ENCODE measurements around the gene TEX10. TPM values are rescaled to one million over a fixed set of nuclear protein-coding genes. Genes with fewer than 3 reads are reported as not detected.

The TEX10 gene
- total and polyA plus RNA-seq, 2 donors (not counting 3 experiments of a cell fraction or from before 2014, with no cell fraction given): 13.6 to 21.2 TPM

GRCh38 chr9:100346836-100347235 lies 5.9 kb downstream of the TEX10 start:
- BruUV-seq (replicated peaks): no TSS peak
- Histone ChIP-seq H3K4me3 (replicated peaks in 1 of 3; ENCODE audit: insufficient read depth in 1 of 3, low read depth in 1 of 3, low read length in 3 of 3) (no peak overlapping the region), H3K9me3 (replicated peaks; ENCODE audit: control insufficient read depth, insufficient read depth, low read length) (no peaks in the 10 kb centered on the region), H3K4me1 (ENCODE audit: control insufficient read depth, extremely low read depth, insufficient read depth, low read length) (peaks cover 4% of the 10 kb centered on the region), H3K27ac (ENCODE audit: insufficient read depth, low read depth, low read length) (no peak overlapping the region), H4K20me1 (replicated peaks; ENCODE audit: control insufficient read depth, extremely low read depth, insufficient read depth, low read length) (peaks cover 2% of the 10 kb centered on the region), H2AFZ (ENCODE audit: low read depth, low read length) (no peak overlapping the region), H3K4me2 (ENCODE audit: insufficient read depth, low read length) (no peak overlapping the region), H3K36me3 (ENCODE audit: control insufficient read depth in 2 of 2, extremely low read depth in 1 of 2, insufficient read depth in 2 of 2, low read length in 2 of 2) (peaks cover 4 to 14% of the 10 kb centered on the region in 2 experiments), H3K27me3 (ENCODE audit: control insufficient read depth in 2 of 2, insufficient read depth in 2 of 2, low read length in 2 of 2) (no peaks in the 10 kb centered on the region), H3K9me1 (replicated peaks; ENCODE audit: control insufficient read depth, extremely low read depth, insufficient read depth, low read length) (no peaks in the 10 kb centered on the region), H3K79me2 (ENCODE audit: control insufficient read depth, insufficient read depth, low read length) (peaks cover 87% of the 10 kb centered on the region), H3K9ac (replicated peaks; ENCODE audit: extremely low read depth, insufficient read depth, low read length) (no peak overlapping the region)
- intact Hi-C loops (cut with micrococcal nuclease) (no loop called here), dilution Hi-C loops (cut with MboI; ENCODE audit: extremely low pct_ligation_motif_present, low sequenced_read_pairs) (loop anchor here (25.0 kb wide), 1 partner anchor 90 kb away; the partner anchor contains the start of gene MSANTD3)
- ChIA-PET POLR2A (no interaction called here), CTCF (interaction anchor here (1.9 kb wide), 1 partner anchor 10 kb away, joined by 5 read pairs; no protein-coding TSS in a partner anchor)
- TF ChIP-seq CTCF (IDR thresholded peaks at IDR 0.05; ENCODE audit: extremely low read depth in 1 of 2, insufficient read depth in 1 of 2, low read depth in 1 of 2, low read length in 2 of 2) (no peak), GATA2 (IDR thresholded peaks at IDR 0.05; ENCODE audit: insufficient read depth, insufficient read length, low read depth, low read length) (no peak), MYC (IDR thresholded peaks at IDR 0.05; ENCODE audit: low read depth, low read length) (no peak), JUN (IDR thresholded peaks at IDR 0.05; ENCODE audit: borderline replicate concordance, insufficient read depth, insufficient read length, low read depth) (no peak), POLR2AphosphoS5 (IDR thresholded peaks at IDR 0.05; ENCODE audit: insufficient read depth, low read depth, low read length) (no peak), POLR2A (IDR thresholded peaks at IDR 0.05; ENCODE audit: low read depth, low read length) (no peak), EZH2 (IDR thresholded peaks at IDR 0.05; ENCODE audit: borderline replicate concordance, low read depth, low read length, severe bottlenecking) (no peak), FOS (IDR thresholded peaks at IDR 0.05; ENCODE audit: borderline replicate concordance, insufficient read depth, low read length) (no peak)
- TF ChIP-seq, protein P1, sequence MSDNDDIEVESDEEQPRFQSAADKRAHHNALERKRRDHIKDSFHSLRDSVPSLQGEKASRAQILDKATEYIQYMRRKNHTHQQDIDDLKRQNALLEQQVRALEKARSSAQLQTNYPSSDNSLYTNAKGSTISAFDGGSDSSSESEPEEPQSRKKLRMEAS (IDR thresholded peaks at IDR 0.05; ENCODE audit: insufficient read depth, insufficient read length): no peak
- no peak for FAIRE-seq
- no peak for DNase-seq (ENCODE audit: low read depth, low spot score)
